ENCODE results near the gene TRIOBP.
A peak's percentile ranks its signal among the peaks of the same experiment; 100 is the strongest.

Gene TRIOBP

GRCh38 chr22:37733625-37734401 lies 37.0 kb downstream of the TRIOBP start:
- DNase-seq, result no peak

- DNase-seq, result no peak
Observed at GRCh38 chr22:37734402-37734700, 37.5 kb downstream of the TRIOBP start.

GRCh38 chr22:37734964-37735451 lies 38.2 kb downstream of the TRIOBP start:
- DNase-seq, result no peak

GRCh38 chr22:37739035-37739434 lies 42.2 kb downstream of the TRIOBP start:
- no peak for DNase-seq

GRCh38 chr22:37739611-37740049 lies 42.8 kb downstream of the TRIOBP start:
- DNase-seq, result no peak

- DNase-seq, result no peak
Observed at GRCh38 chr22:37740455-37741311, 43.8 kb downstream of the TRIOBP start.

GRCh38 chr22:37741312-37741795 lies 44.5 kb downstream of the TRIOBP start:
- DNase-seq, result peak; percentile 49

GRCh38 chr22:37742376-37743171 lies 45.7 kb downstream of the TRIOBP start:
- no peak for DNase-seq

GRCh38 chr22:37744589-37744988 lies 47.7 kb downstream of the TRIOBP start:
- no peak for DNase-seq

- peak; percentile 84 for DNase-seq
Observed at GRCh38 chr22:37745548-37746365, 48.9 kb downstream of the TRIOBP start.

GRCh38 chr22:37746366-37747079 lies 49.7 kb downstream of the TRIOBP start:
- no peak for DNase-seq

- DNase-seq, result no peak
Observed at GRCh38 chr22:37747080-37747714, 50.3 kb downstream of the TRIOBP start.

- no peak for DNase-seq
Observed at GRCh38 chr22:37747715-37748100, 50.9 kb downstream of the TRIOBP start.

GRCh38 chr22:37748659-37749058 lies 51.8 kb downstream of the TRIOBP start:
- DNase-seq, result no peak

- no peak for DNase-seq
Observed at GRCh38 chr22:37749226-37749625, 52.4 kb downstream of the TRIOBP start.

- DNase-seq, result no peak
Observed at GRCh38 chr22:37749831-37750595, 53.2 kb downstream of the TRIOBP start.

GRCh38 chr22:37750596-37751162 lies 53.8 kb downstream of the TRIOBP start:
- DNase-seq, result no peak

GRCh38 chr22:37751449-37752188 lies 54.8 kb downstream of the TRIOBP start:
- DNase-seq, result no peak
